Liver (tissue), 3 donors: ENCODE measurements around the gene RGS4.

Source experiments
- EGR1 ChIP-seq, 2 donors: IDR thresholded peaks; 2 replicates each; pipeline ENCODE4 v1.6.1; 2016 to 2018; ENCODE audit warnings: antibody characterized with exemption in 2 of 2, low read depth in 2 of 2
- FOXA1 ChIP-seq: IDR thresholded peaks from 2 replicates; pipeline ENCODE4 v1.6.1; 2016; ENCODE audit warnings: antibody characterized with exemption
- HNF4G ChIP-seq: IDR thresholded peaks from 2 replicates; pipeline ENCODE4 v1.6.1; 2016; ENCODE audit warnings: antibody characterized with exemption
- JUND ChIP-seq, 2 donors: IDR thresholded peaks; 2 replicates each; pipeline ENCODE4 v1.6.1; 2016; ENCODE audit warnings: antibody characterized with exemption in 2 of 2
- RAD21 ChIP-seq, 2 donors: IDR thresholded peaks; 2 replicates each; pipeline ENCODE4 v1.6.1; 2016; ENCODE audit warnings: antibody characterized with exemption in 2 of 2, mild to moderate bottlenecking in 2 of 2
- TAF1 ChIP-seq: conservative IDR thresholded peaks from 2 replicates; pipeline ENCODE4 v1.6.1; 2016; ENCODE audit warnings: antibody characterized with exemption, mild to moderate bottlenecking
- YY1 ChIP-seq: IDR thresholded peaks from 2 replicates; pipeline ENCODE4 v1.6.1; 2016; ENCODE audit warnings: antibody characterized with exemption, mild to moderate bottlenecking
- TF ChIP-seq, protein P1 (sequence below): IDR thresholded peaks from 2 replicates; pipeline ENCODE4 v1.6.1; 2016; ENCODE audit warnings: antibody characterized with exemption, mild to moderate bottlenecking
- TF ChIP-seq, protein P2 (sequence below): fragments of 150-350 bp; IDR thresholded peaks from 2 replicates; pipeline ENCODE4 v1.5.1; 2017; ENCODE audit warnings: improper control_type of control experiment, low read depth, low read length; ENCODE audit not compliant: missing input control
- TF ChIP-seq, protein P3 (sequence below): IDR thresholded peaks from 2 replicates; pipeline ENCODE4 v1.6.1; 2016; ENCODE audit warnings: antibody characterized with exemption
- TF ChIP-seq, protein P4 (sequence below): IDR thresholded peaks from 2 replicates; pipeline ENCODE4 v1.6.1; 2016; ENCODE audit warnings: antibody characterized with exemption
- donor health status: healthy.
- donor health status: healthy.

DNA sequence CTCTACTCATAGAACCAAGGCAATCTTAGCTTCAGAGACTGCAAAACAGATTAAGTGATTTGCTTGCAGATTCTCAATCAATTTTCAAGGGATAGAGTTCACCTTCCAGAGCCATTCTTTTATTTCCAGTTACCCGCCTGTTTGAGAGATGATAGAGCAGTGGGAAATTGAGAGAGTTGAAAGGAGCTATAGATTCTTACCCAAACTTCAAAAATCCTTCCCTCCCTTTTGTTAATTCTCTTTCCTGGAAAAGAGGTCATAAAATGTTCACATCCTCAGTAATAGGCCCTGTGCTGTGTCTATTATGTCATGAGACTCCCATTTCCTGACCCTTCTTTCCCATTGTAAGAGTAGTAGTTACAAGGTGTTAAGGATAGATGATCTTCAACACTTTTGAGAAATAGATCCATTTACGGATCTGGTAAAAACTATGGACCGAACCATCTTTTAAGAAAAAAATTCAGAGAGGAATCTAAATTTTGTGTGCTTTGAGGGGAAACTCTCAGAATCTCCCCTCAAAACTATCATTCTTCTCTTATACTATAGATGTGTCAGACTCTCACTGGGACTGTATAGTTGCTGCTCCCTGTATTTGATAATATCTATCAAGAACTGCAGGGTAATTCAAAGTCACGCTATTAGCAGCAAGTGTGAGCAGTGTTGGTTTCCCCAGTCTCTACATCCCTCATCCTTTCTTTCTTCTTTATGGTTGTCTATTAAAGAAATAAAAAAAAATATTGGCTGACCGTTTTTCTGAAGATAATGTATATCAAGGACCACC is 8.0 kb downstream of the RGS4 start:
- TF ChIP-seq, protein P1, sequence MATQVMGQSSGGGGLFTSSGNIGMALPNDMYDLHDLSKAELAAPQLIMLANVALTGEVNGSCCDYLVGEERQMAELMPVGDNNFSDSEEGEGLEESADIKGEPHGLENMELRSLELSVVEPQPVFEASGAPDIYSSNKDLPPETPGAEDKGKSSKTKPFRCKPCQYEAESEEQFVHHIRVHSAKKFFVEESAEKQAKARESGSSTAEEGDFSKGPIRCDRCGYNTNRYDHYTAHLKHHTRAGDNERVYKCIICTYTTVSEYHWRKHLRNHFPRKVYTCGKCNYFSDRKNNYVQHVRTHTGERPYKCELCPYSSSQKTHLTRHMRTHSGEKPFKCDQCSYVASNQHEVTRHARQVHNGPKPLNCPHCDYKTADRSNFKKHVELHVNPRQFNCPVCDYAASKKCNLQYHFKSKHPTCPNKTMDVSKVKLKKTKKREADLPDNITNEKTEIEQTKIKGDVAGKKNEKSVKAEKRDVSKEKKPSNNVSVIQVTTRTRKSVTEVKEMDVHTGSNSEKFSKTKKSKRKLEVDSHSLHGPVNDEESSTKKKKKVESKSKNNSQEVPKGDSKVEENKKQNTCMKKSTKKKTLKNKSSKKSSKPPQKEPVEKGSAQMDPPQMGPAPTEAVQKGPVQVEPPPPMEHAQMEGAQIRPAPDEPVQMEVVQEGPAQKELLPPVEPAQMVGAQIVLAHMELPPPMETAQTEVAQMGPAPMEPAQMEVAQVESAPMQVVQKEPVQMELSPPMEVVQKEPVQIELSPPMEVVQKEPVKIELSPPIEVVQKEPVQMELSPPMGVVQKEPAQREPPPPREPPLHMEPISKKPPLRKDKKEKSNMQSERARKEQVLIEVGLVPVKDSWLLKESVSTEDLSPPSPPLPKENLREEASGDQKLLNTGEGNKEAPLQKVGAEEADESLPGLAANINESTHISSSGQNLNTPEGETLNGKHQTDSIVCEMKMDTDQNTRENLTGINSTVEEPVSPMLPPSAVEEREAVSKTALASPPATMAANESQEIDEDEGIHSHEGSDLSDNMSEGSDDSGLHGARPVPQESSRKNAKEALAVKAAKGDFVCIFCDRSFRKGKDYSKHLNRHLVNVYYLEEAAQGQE: no peak
- TF ChIP-seq, protein P2, sequence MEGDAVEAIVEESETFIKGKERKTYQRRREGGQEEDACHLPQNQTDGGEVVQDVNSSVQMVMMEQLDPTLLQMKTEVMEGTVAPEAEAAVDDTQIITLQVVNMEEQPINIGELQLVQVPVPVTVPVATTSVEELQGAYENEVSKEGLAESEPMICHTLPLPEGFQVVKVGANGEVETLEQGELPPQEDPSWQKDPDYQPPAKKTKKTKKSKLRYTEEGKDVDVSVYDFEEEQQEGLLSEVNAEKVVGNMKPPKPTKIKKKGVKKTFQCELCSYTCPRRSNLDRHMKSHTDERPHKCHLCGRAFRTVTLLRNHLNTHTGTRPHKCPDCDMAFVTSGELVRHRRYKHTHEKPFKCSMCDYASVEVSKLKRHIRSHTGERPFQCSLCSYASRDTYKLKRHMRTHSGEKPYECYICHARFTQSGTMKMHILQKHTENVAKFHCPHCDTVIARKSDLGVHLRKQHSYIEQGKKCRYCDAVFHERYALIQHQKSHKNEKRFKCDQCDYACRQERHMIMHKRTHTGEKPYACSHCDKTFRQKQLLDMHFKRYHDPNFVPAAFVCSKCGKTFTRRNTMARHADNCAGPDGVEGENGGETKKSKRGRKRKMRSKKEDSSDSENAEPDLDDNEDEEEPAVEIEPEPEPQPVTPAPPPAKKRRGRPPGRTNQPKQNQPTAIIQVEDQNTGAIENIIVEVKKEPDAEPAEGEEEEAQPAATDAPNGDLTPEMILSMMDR: no peak
- TF ChIP-seq, protein P3, sequence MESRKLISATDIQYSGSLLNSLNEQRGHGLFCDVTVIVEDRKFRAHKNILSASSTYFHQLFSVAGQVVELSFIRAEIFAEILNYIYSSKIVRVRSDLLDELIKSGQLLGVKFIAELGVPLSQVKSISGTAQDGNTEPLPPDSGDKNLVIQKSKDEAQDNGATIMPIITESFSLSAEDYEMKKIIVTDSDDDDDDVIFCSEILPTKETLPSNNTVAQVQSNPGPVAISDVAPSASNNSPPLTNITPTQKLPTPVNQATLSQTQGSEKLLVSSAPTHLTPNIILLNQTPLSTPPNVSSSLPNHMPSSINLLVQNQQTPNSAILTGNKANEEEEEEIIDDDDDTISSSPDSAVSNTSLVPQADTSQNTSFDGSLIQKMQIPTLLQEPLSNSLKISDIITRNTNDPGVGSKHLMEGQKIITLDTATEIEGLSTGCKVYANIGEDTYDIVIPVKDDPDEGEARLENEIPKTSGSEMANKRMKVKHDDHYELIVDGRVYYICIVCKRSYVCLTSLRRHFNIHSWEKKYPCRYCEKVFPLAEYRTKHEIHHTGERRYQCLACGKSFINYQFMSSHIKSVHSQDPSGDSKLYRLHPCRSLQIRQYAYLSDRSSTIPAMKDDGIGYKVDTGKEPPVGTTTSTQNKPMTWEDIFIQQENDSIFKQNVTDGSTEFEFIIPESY: no peak
- TF ChIP-seq JUND (IDR thresholded peaks at IDR 0.05): no peak
- no peak for TF ChIP-seq YY1
- TF ChIP-seq, protein P4, sequence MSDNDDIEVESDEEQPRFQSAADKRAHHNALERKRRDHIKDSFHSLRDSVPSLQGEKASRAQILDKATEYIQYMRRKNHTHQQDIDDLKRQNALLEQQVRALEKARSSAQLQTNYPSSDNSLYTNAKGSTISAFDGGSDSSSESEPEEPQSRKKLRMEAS: no peak
- no peak for TF ChIP-seq RAD21 (IDR thresholded peaks at IDR 0.05)
- TF ChIP-seq TAF1: no peak
- no peak for TF ChIP-seq HNF4G
- no peak for TF ChIP-seq FOXA1
- no peak for TF ChIP-seq EGR1 (IDR thresholded peaks at IDR 0.05; ENCODE audit: low read depth in 2 of 2)
